Spleen (tissue), 7 donors: ENCODE measurements around the gene ACKR3.

Experiments
- CTCF ChIP-seq, 11 experiments: fragments of 200-600 bp in 7 of 11; fragments of 450-650 bp in 4 of 11; sonication (generic) in 4 of 11; IDR thresholded peaks in 8 of 11; conservative IDR thresholded peaks in 3 of 11; 1 replicate in 7 of 11; 2 replicates in 4 of 11; pipeline versions ENCODE4 v1.4.0 to v1.8.0; 2016 to 2021; ENCODE audit warnings: antibody characterized with exemption in 11 of 11, inconsistent platforms in 4 of 11, mild to moderate bottlenecking in 1 of 11
- POLR2AphosphoS5 ChIP-seq, 3 donors: sonication (generic); formaldehyde crosslinking; IDR thresholded peaks; one replicate each; pipeline ENCODE4 v1.5.1; 2017; ENCODE audit warnings: antibody characterized with exemption in 3 of 3
- donor health status: DM: no; HTN: no; CAD: no; lungs with moderate emphysema.
- donor health status: DM: no; HTN: no; CAD: no.
- donor health status: DM: no; HTN: no; CAD: no.

GRCh38 chr2:236585966-236586365 lies 16.3 kb downstream of the ACKR3 start:
- TF ChIP-seq CTCF (IDR thresholded peaks at IDR 0.05 in 8 of 11, conservative IDR thresholded peaks at IDR 0.05 in 3 of 11) (no peak), POLR2AphosphoS5 (IDR thresholded peaks at IDR 0.05) (no peak)
